ENCODE results near the gene ARF3. TPM values are rescaled to one million over a fixed set of nuclear protein-coding genes. Genes with fewer than 3 reads are reported as not detected.

The ARF3 gene
- total RNA-seq, 1 experiment from 2014 or later = 224 TPM

DNA sequence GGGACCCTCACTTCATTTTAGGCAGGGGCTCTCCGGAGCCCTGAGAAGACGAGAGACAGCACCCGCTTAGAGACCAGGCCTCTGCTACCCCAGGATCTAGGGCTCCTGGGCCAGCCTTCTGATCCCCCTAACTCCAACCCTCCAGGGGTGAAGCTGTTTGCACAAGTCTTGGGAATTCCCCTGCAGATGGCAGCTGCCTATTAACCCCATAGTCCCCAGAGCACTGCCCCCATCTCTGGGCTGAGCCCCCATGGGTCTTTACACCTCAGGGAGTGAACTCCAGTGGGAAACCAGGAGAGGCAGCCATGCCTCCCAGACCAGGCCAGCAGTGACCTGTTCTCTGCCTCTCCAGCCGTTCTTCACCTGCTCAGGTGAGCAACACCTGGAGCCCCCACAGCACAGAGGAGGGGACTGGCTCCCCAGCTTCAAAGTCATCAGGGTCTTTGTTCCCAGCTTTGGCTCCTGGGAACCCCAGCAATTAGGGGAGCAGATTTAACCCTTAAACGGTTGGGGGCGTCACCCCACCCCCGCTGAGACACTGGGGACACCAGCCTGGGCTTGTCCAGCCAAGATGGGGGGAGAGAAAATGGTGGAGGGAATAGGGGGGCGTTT is 12.0 kb upstream of the ARF3 start:
- CTCF ChIA-PET = no interaction called here
- H3K27ac ChIP-seq (ENCODE audit: low read length) = no peak overlapping the region; the same call in 1 of the 2 replicates
- intact Hi-C loops (cut with micrococcal nuclease; ENCODE audit: unreplicated experiment) (no loop called here), in situ Hi-C loops (cut with HindIII; ENCODE audit: low pct_unique_long_range_greater_than_20kb, low sequenced_read_pairs) (no loop called here)
- TF ChIP-seq POLR2AphosphoS5 (IDR thresholded peaks at IDR 0.05; ENCODE audit: low read depth, low read length) (no peak), TCF7L2 (IDR thresholded peaks at IDR 0.05; ENCODE audit: low read depth, low read length) (no peak), SIN3A (IDR thresholded peaks at IDR 0.05; ENCODE audit: borderline replicate concordance, insufficient read depth, low read depth, low read length) (no peak)
- TF ChIP-seq, protein P1, sequence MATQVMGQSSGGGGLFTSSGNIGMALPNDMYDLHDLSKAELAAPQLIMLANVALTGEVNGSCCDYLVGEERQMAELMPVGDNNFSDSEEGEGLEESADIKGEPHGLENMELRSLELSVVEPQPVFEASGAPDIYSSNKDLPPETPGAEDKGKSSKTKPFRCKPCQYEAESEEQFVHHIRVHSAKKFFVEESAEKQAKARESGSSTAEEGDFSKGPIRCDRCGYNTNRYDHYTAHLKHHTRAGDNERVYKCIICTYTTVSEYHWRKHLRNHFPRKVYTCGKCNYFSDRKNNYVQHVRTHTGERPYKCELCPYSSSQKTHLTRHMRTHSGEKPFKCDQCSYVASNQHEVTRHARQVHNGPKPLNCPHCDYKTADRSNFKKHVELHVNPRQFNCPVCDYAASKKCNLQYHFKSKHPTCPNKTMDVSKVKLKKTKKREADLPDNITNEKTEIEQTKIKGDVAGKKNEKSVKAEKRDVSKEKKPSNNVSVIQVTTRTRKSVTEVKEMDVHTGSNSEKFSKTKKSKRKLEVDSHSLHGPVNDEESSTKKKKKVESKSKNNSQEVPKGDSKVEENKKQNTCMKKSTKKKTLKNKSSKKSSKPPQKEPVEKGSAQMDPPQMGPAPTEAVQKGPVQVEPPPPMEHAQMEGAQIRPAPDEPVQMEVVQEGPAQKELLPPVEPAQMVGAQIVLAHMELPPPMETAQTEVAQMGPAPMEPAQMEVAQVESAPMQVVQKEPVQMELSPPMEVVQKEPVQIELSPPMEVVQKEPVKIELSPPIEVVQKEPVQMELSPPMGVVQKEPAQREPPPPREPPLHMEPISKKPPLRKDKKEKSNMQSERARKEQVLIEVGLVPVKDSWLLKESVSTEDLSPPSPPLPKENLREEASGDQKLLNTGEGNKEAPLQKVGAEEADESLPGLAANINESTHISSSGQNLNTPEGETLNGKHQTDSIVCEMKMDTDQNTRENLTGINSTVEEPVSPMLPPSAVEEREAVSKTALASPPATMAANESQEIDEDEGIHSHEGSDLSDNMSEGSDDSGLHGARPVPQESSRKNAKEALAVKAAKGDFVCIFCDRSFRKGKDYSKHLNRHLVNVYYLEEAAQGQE (IDR thresholded peaks at IDR 0.05; ENCODE audit: insufficient read depth in 1 of 2, low read depth in 2 of 2, low read length in 1 of 2) = no peak
- TF ChIP-seq, protein P2, sequence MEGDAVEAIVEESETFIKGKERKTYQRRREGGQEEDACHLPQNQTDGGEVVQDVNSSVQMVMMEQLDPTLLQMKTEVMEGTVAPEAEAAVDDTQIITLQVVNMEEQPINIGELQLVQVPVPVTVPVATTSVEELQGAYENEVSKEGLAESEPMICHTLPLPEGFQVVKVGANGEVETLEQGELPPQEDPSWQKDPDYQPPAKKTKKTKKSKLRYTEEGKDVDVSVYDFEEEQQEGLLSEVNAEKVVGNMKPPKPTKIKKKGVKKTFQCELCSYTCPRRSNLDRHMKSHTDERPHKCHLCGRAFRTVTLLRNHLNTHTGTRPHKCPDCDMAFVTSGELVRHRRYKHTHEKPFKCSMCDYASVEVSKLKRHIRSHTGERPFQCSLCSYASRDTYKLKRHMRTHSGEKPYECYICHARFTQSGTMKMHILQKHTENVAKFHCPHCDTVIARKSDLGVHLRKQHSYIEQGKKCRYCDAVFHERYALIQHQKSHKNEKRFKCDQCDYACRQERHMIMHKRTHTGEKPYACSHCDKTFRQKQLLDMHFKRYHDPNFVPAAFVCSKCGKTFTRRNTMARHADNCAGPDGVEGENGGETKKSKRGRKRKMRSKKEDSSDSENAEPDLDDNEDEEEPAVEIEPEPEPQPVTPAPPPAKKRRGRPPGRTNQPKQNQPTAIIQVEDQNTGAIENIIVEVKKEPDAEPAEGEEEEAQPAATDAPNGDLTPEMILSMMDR (IDR thresholded peaks at IDR 0.05) = no peak
- no peak overlapping the region for H3K4me3 ChIP-seq (ENCODE audit: low read depth in 2 of 2, low read length in 2 of 2)
- H3K36me3 ChIP-seq (ENCODE audit: control insufficient read depth, insufficient read depth, low read length) = no peaks in the 10 kb centered on the region
- H3K27me3 ChIP-seq (ENCODE audit: control insufficient read depth, insufficient read depth, low read length) = no peaks in the 10 kb centered on the region
- POLR2A ChIA-PET = interaction anchor here (0.6 kb wide), 1 partner anchor 1417 kb away, joined by 3 read pairs; no protein-coding TSS in a partner anchor
- no peak for DNase-seq (ENCODE audit: low read depth, low spot score)
- no peak for ATAC-seq
- no TSS peak for BruUV-seq (replicated peaks)
- peaks cover 20% of the 10 kb centered on the region for H3K4me1 ChIP-seq (ENCODE audit: control insufficient read depth, insufficient read depth, low read length)
- no peaks in the 10 kb centered on the region for H3K9me3 ChIP-seq (ENCODE audit: control insufficient read depth, insufficient read depth, low read depth, low read length)

DNA sequence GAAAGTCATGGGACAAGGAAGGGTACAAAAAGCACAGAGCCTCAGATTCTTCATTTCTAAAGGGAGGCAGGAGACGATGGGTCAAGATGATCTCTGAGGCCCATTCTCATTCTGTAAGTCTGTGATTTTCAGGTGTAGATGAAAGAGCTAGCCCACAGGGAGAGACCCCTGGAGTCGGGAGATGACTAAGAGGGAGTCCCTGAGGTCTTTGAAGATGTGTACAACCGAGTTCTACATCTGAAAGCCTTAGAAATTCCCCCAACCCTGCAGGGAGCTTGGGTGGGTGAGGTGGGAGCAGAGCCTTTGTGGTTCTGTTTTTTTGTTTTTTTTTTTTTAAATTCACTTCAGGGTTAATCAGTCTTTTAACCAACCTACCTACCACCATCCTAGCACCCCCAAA is 11.2 kb upstream of the ARF3 start:
- Histone ChIP-seq H3K27me3 (ENCODE audit: control insufficient read depth, insufficient read depth, low read length) (no peaks in the 10 kb centered on the region), H3K4me3 (ENCODE audit: low read depth in 2 of 2, low read length in 2 of 2) (no peak overlapping the region), H3K4me1 (ENCODE audit: control insufficient read depth, insufficient read depth, low read length) (peaks cover 20% of the 10 kb centered on the region), H3K9me3 (ENCODE audit: control insufficient read depth, insufficient read depth, low read depth, low read length) (no peaks in the 10 kb centered on the region), H3K27ac (ENCODE audit: low read length) (peak overlapping the region; percentile 57), H3K36me3 (ENCODE audit: control insufficient read depth, insufficient read depth, low read length) (no peaks in the 10 kb centered on the region)
- no peak for TF ChIP-seq POLR2AphosphoS5 (IDR thresholded peaks at IDR 0.05; ENCODE audit: low read depth, low read length)
- no peak for TF ChIP-seq TCF7L2 (IDR thresholded peaks at IDR 0.05; ENCODE audit: low read depth, low read length)
- TF ChIP-seq SIN3A (IDR thresholded peaks at IDR 0.05; ENCODE audit: borderline replicate concordance, insufficient read depth, low read depth, low read length) = no peak
- TF ChIP-seq, protein P1 (IDR thresholded peaks at IDR 0.05; ENCODE audit: insufficient read depth in 1 of 2, low read depth in 2 of 2, low read length in 1 of 2) = no peak
- TF ChIP-seq, protein P2 (IDR thresholded peaks at IDR 0.05) = no peak
- no TSS peak for BruUV-seq (replicated peaks)
- intact Hi-C loops (cut with micrococcal nuclease; ENCODE audit: unreplicated experiment) = no loop called here
- ChIA-PET POLR2A (interaction anchor here (0.6 to 1.4 kb wide), 2 partner anchors 11 to 1416 kb away, joined by 3 to 8 read pairs; partner anchors contain the start of gene ARF3), CTCF (interaction anchor here (0.6 kb wide), 1 partner anchor 115 kb away, joined by 6 read pairs; no protein-coding TSS in a partner anchor)
- DNase-seq (ENCODE audit: low read depth, low spot score) (no peak), ATAC-seq (no peak)
- in situ Hi-C loops (cut with HindIII; ENCODE audit: low pct_unique_long_range_greater_than_20kb, low sequenced_read_pairs) = no loop called here

Data from Panc1 (cell line).